B cell (primary cell): Measurements from ENCODE around the gene DCAF4.

Experiments used
- CTCF ChIP-seq: fragments of 200-600 bp; IDR thresholded peaks from one replicate; pipeline ENCODE4 v1.8.0; 2022; ENCODE audit warnings: antibody characterized with exemption, mild to moderate bottlenecking
- EZH2 ChIP-seq: IDR thresholded peaks from 2 replicates; pipeline ENCODE4 v1.6.1; 2012; ENCODE audit warnings: borderline replicate concordance, low read depth, mild to moderate bottlenecking, moderate library complexity, low read length; ENCODE audit not compliant: insufficient read depth, poor library complexity, severe bottlenecking

- TF ChIP-seq CTCF (no peak), EZH2 (no peak)
These were observed 44.7 kb upstream of the DCAF4 start for GRCh38 chr14:72881543-72881942.
